Measurements from ENCODE around the gene ANKS3.

- TF ChIP-seq POLR2A (IDR thresholded peaks at IDR 0.05; ENCODE audit: low read depth, low read length) (no peak), POLR2AphosphoS5 (IDR thresholded peaks at IDR 0.05; ENCODE audit: low read depth, low read length) (no peak), TAF1 (IDR thresholded peaks at IDR 0.05; ENCODE audit: borderline replicate concordance, low read depth, low read length) (no peak)
Measured at GRCh38 chr16:4749700-4750257, 15.7 kb upstream of the ANKS3 start.

Measured in GM12892 (cell line).